Tibial nerve (tissue), 4 donors: ENCODE results near the gene LPCAT2. TPM values are rescaled to one million over a fixed set of nuclear protein-coding genes. Genes with fewer than 3 reads are reported as not detected.

Source experiments
- DNase-seq, 2 donors: peaks; one replicate each; pipeline ENCODE4 v3.0.0-alpha.2; 2019; ENCODE audit warnings: low spot score in 2 of 2
- H3K27ac ChIP-seq, 4 donors: fragments of 200-600 bp; sonication (generic) in 3 of 4; one replicate each; pipeline ENCODE4 v1.5.1; 2017 to 2019; ENCODE audit warnings: mild to moderate bottlenecking in 1 of 4
- H3K27me3 ChIP-seq, 2 donors: fragments of 200-600 bp; sonication (generic) in 1 of 2; one replicate each; pipeline versions ENCODE4 v1.5.1 to v1.6.0; 2017 to 2019
- H3K36me3 ChIP-seq, 3 donors: fragments of 200-600 bp; sonication (generic); one replicate each; pipeline ENCODE4 v1.5.1; 2018 to 2019
- H3K4me1 ChIP-seq, 4 donors: fragments of 200-600 bp; sonication (generic) in 3 of 4; one replicate each; pipeline ENCODE4 v1.5.1; 2017 to 2019
- H3K4me3 ChIP-seq, 4 donors: fragments of 200-600 bp; sonication (generic) in 3 of 4; one replicate each; pipeline ENCODE4 v1.5.1; 2017 to 2019; ENCODE audit warnings: mild to moderate bottlenecking in 1 of 4, moderate library complexity in 1 of 4
- H3K9me3 ChIP-seq, 4 donors: fragments of 200-600 bp; sonication (generic) in 3 of 4; one replicate each; pipeline ENCODE4 v1.5.1; 2017 to 2019
- CTCF ChIP-seq, 5 experiments: fragments of 200-600 bp in 3 of 5; fragments of 450-650 bp in 2 of 5; sonication (generic) in 3 of 5; IDR thresholded peaks; one replicate each; pipeline ENCODE4 v1.5.1; 2016 to 2019; ENCODE audit warnings: antibody characterized with exemption in 5 of 5, mild to moderate bottlenecking in 3 of 5, moderate library complexity in 2 of 5
- EP300 ChIP-seq, 2 donors: sonication (generic); formaldehyde crosslinking; IDR thresholded peaks; one replicate each; pipeline ENCODE4 v1.6.1; 2017; ENCODE audit warnings: antibody characterized with exemption in 2 of 2, mild to moderate bottlenecking in 1 of 2
- POLR2A ChIP-seq, 2 donors: fragments of 450-650 bp; IDR thresholded peaks; one replicate each; pipeline ENCODE4 v1.6.1; 2017; ENCODE audit warnings: antibody characterized with exemption in 2 of 2, mild to moderate bottlenecking in 2 of 2, moderate library complexity in 2 of 2
- WGBS, 2 donors: methylation state at CpG; one replicate each; pipeline ENCODE4 v1.1.5; 2018; 5-methylcytosine and 5-hydroxymethylcytosine counted together
- total RNA-seq, 4 donors: library from RNA; depleted of rRNA; stranded (reverse); fragments of >200 nt; gene quantifications; one replicate each; pipeline ENCODE4 v1.1.0, GENCODE V29; 2016

LPCAT2 gene
- total RNA-seq, 4 donors from 2014 or later: 14.9 to 33.4 (median 24.0) TPM

- H3K27me3 ChIP-seq: no peaks in the 10 kb centered on the region
- H3K36me3 ChIP-seq: peaks cover 0 to 28% (median 2%) of the 10 kb centered on the region in 3 donors
- no peak overlapping the region for H3K4me3 ChIP-seq
- TF ChIP-seq POLR2A (IDR thresholded peaks at IDR 0.05) (no peak), EP300 (IDR thresholded peaks at IDR 0.05) (no peak), CTCF (IDR thresholded peaks at IDR 0.05) (no peak)
- no peak for DNase-seq
- no peaks in the 10 kb centered on the region for H3K9me3 ChIP-seq
- H3K4me1 ChIP-seq: peaks cover 0 to 33% (median 3%) of the 10 kb centered on the region in 4 donors
- 57 to 61% methylated on average over 1 of the region's 1 CpG for WGBS, 2 donors
- peak overlapping the region in 1 of 4 donors; percentile 9 for H3K27ac ChIP-seq
These were observed 66.6 kb downstream of the LPCAT2 start for GRCh38 chr16:55575496-55575895.

- H3K4me3 ChIP-seq: no peak overlapping the region
- peaks cover 0 to 36% (median 2%) of the 10 kb centered on the region in 3 donors for H3K36me3 ChIP-seq
- H3K27ac ChIP-seq: no peak overlapping the region
- H3K9me3 ChIP-seq: no peaks in the 10 kb centered on the region
- WGBS, 2 donors: 53 to 69% methylated on average over 2 of the region's 2 CpGs
- DNase-seq: peak; percentile 7 to 14
- no peaks in the 10 kb centered on the region for H3K27me3 ChIP-seq
- H3K4me1 ChIP-seq: peaks cover 0 to 33% (median 3%) of the 10 kb centered on the region in 4 donors
- TF ChIP-seq CTCF (IDR thresholded peaks at IDR 0.05) (no peak), POLR2A (IDR thresholded peaks at IDR 0.05) (no peak), EP300 (IDR thresholded peaks at IDR 0.05) (no peak)
These were observed 67.5 kb downstream of the LPCAT2 start for GRCh38 chr16:55576384-55576783.

- TF ChIP-seq EP300 (IDR thresholded peaks at IDR 0.05) (no peak), CTCF (IDR thresholded peaks at IDR 0.05) (no peak), POLR2A (IDR thresholded peaks at IDR 0.05) (no peak)
- H3K4me1 ChIP-seq: peaks cover 0 to 30% (median 3%) of the 10 kb centered on the region in 4 donors
- no peak overlapping the region for H3K27ac ChIP-seq
- no peaks in the 10 kb centered on the region for H3K9me3 ChIP-seq
- 81 to 85% methylated on average over 3 of the region's 3 CpGs for WGBS, 2 donors
- DNase-seq: no peak
- no peak overlapping the region for H3K4me3 ChIP-seq
- no peaks in the 10 kb centered on the region for H3K27me3 ChIP-seq
- peaks cover 0 to 43% (median 2%) of the 10 kb centered on the region in 3 donors for H3K36me3 ChIP-seq
These were observed 69.0 kb downstream of the LPCAT2 start for GRCh38 chr16:55577887-55578286.

GRCh38 chr16:55585631-55586030, 76.8 kb downstream of the LPCAT2 start:
- H3K4me1 ChIP-seq: no peaks in the 10 kb centered on the region
- WGBS, 2 donors: 47 to 69% methylated on average over 2 of the region's 2 CpGs

GRCh38 chr16:55588799-55589198, 79.9 kb downstream of the LPCAT2 start:
- H3K4me1 ChIP-seq: no peaks in the 10 kb centered on the region
- H3K27ac ChIP-seq: no peak overlapping the region
- no peaks in the 10 kb centered on the region for H3K9me3 ChIP-seq
- H3K36me3 ChIP-seq: peaks cover 0 to 7% (median 0%) of the 10 kb centered on the region in 3 donors
- H3K4me3 ChIP-seq: no peak overlapping the region
- no peaks in the 10 kb centered on the region for H3K27me3 ChIP-seq
- TF ChIP-seq CTCF (IDR thresholded peaks at IDR 0.05): no peak
- TF ChIP-seq EP300 (IDR thresholded peaks at IDR 0.05): no peak
- TF ChIP-seq POLR2A (IDR thresholded peaks at IDR 0.05): no peak
- DNase-seq: no peak
- 77 to 87% methylated on average over 6 of the region's 6 CpGs for WGBS, 2 donors

More at GRCh38 chr16:55585631-55586030, 76.8 kb downstream of the LPCAT2 start:
- TF ChIP-seq EP300 (IDR thresholded peaks at IDR 0.05): no peak
- TF ChIP-seq POLR2A (IDR thresholded peaks at IDR 0.05): no peak
- TF ChIP-seq CTCF (IDR thresholded peaks at IDR 0.05): no peak
- DNase-seq: no peak
- Histone ChIP-seq H3K4me3 (no peak overlapping the region), H3K27ac (no peak overlapping the region), H3K27me3 (no peaks in the 10 kb centered on the region), H3K9me3 (no peaks in the 10 kb centered on the region), H3K36me3 (peaks cover 0 to 24% (median 0%) of the 10 kb centered on the region in 3 donors)
